H1 (cell line): Measurements from ENCODE around the gene ZNF592. TPM values are rescaled to one million over a fixed set of nuclear protein-coding genes. Genes with fewer than 3 reads are reported as not detected.

Source experiments
- CTCF ChIA-PET: fragments of 300-600 bp; sonication (Branson Sonifier 250); formaldehyde crosslinking; loops from one replicate; lab custom pipeline; 2021; ENCODE audit not compliant: partially characterized antibody; lab: Charles Lee
- POLR2A ChIA-PET: fragments of 300-600 bp; sonication (Branson Sonifier 250); formaldehyde crosslinking; loops from one replicate; lab custom pipeline; 2021; ENCODE audit warnings: inconsistent platforms; ENCODE audit not compliant: partially characterized antibody; lab: Charles Lee
- DNase-seq, 2 experiments: peaks; one replicate each; pipeline versions ENCODE4 v3.0.0 to v3.0.0-alpha.2; 2010 to 2022; ENCODE audit warnings: low spot score in 2 of 2, low read depth in 1 of 2, mixed read lengths in 1 of 2
- FAIRE-seq: peaks from 2 replicates; lab custom pipeline; 2011; peaks lifted over from hg19 to GRCh38; lab: Jason Lieb, UNC
- H2AFZ ChIP-seq: 2 replicates; pipeline ENCODE4 v1.8.1; 2012; ENCODE audit warnings: low read length, inconsistent platforms
- H2AK5ac ChIP-seq: 2 replicates; pipeline ENCODE4 v1.6.1; 2013; ENCODE audit warnings: low read depth, low read length
- H2BK120ac ChIP-seq: replicated peaks from 2 replicates; pipeline ENCODE3; 2013; ENCODE audit warnings: low read depth, low read length, inconsistent platforms
- H2BK12ac ChIP-seq: 2 replicates; pipeline ENCODE4 v1.6.1; 2013; ENCODE audit warnings: low read depth, low read length
- H2BK15ac ChIP-seq: 2 replicates; pipeline ENCODE4 v1.6.1; 2013; ENCODE audit warnings: low read length
- H2BK20ac ChIP-seq: 2 replicates; pipeline ENCODE4 v1.6.1; 2013; ENCODE audit warnings: low read length
- H2BK5ac ChIP-seq: 2 replicates; pipeline ENCODE4 v1.6.1; 2013; ENCODE audit warnings: low read depth, low read length
- H3K14ac ChIP-seq: 2 replicates; pipeline ENCODE4 v1.6.1; 2013; ENCODE audit warnings: inconsistent platforms; ENCODE audit not compliant: insufficient read length
- H3K18ac ChIP-seq: 2 replicates; pipeline ENCODE4 v1.6.1; 2013; ENCODE audit warnings: low read length; ENCODE audit errors: extremely low read depth
- H3K23ac ChIP-seq: 2 replicates; pipeline ENCODE4 v1.6.1; 2013; ENCODE audit warnings: inconsistent platforms; ENCODE audit not compliant: insufficient read length
- H3K23me2 ChIP-seq: 2 replicates; pipeline ENCODE4 v1.6.1; 2013; ENCODE audit warnings: low read depth, low read length
- H3K27ac ChIP-seq: 2 replicates; pipeline ENCODE4 v1.6.1; 2011; ENCODE audit warnings: low read depth, low read length, inconsistent platforms
- H3K27me3 ChIP-seq, 4 experiments: replicated peaks in 1 of 4; 1 replicate in 1 of 4; 2 replicates in 3 of 4; pipeline versions ENCODE4 v1.6.1 to v1.8.1; 2011 to 2013; ENCODE audit warnings: low read length in 3 of 4, mild to moderate bottlenecking in 3 of 4, inconsistent platforms in 2 of 4, mixed read lengths in 2 of 4, moderate library complexity in 1 of 4; ENCODE audit not compliant: control insufficient read depth in 3 of 4, insufficient read depth in 3 of 4; ENCODE audit errors: extremely low read depth in 1 of 4
- H3K36me3 ChIP-seq, 4 experiments: 2 replicates each; pipeline versions ENCODE4 v1.6.1 to v1.8.1; 2011 to 2013; ENCODE audit warnings: mild to moderate bottlenecking in 4 of 4, low read length in 3 of 4, moderate library complexity in 2 of 4, control low read depth in 1 of 4, inconsistent platforms in 1 of 4; ENCODE audit not compliant: insufficient read depth in 4 of 4, control insufficient read depth in 2 of 4
- H3K4ac ChIP-seq: replicated peaks from 2 replicates; pipeline ENCODE3; 2013; ENCODE audit warnings: low read length, low read depth, mixed read lengths, inconsistent platforms; ENCODE audit not compliant: insufficient read length
- H3K4me1 ChIP-seq, 4 experiments: replicated peaks in 1 of 4; 1 replicate in 1 of 4; 2 replicates in 3 of 4; pipeline versions ENCODE4 v1.6.1 to v1.8.1; 2011 to 2013; ENCODE audit warnings: low read length in 3 of 4, inconsistent platforms in 2 of 4, mixed read lengths in 1 of 4; ENCODE audit not compliant: insufficient read depth in 4 of 4, control insufficient read depth in 3 of 4
- H3K4me2 ChIP-seq, 2 experiments: 2 replicates each; pipeline versions ENCODE4 v1.6.1 to v1.8.1; 2011 to 2013; ENCODE audit warnings: low read depth in 2 of 2, low read length in 2 of 2, control low read depth in 1 of 2, inconsistent platforms in 1 of 2, mild to moderate bottlenecking in 1 of 2; ENCODE audit not compliant: insufficient read depth in 1 of 2
- H3K4me3 ChIP-seq, 4 experiments: fragments of 200-600, 300-600 bp in 1 of 4; sonication (generic), shearing (Covaris generic), sonication (Bioruptor Twin) in 1 of 4; 2 replicates each; pipeline versions ENCODE4 v1.5.1 to v1.8.1; 2011 to 2016; ENCODE audit warnings: low read length in 4 of 4, low read depth in 3 of 4, control low read depth in 2 of 4, inconsistent platforms in 2 of 4, mild to moderate bottlenecking in 2 of 4, mixed read lengths in 1 of 4, moderate library complexity in 1 of 4; ENCODE audit not compliant: insufficient read depth in 2 of 4; ENCODE audit errors: extremely low read depth in 1 of 4
- H3K56ac ChIP-seq: replicated peaks from 2 replicates; pipeline ENCODE3; 2013; ENCODE audit warnings: low read depth, mild to moderate bottlenecking, mixed read lengths, low read length, inconsistent platforms; ENCODE audit not compliant: insufficient read length
- H3K79me1 ChIP-seq: 2 replicates; pipeline ENCODE4 v1.6.1; 2013; ENCODE audit warnings: low read depth, low read length, control low read depth
- H3K79me2 ChIP-seq, 2 experiments: 2 replicates each; pipeline versions ENCODE4 v1.6.1 to v1.8.1; 2012 to 2013; ENCODE audit warnings: low read length in 2 of 2, mild to moderate bottlenecking in 2 of 2, inconsistent platforms in 1 of 2; ENCODE audit not compliant: insufficient read depth in 2 of 2, control insufficient read depth in 1 of 2
- H3K9ac ChIP-seq, 4 experiments: replicated peaks in 1 of 4; 1 replicate in 1 of 4; 2 replicates in 3 of 4; pipeline versions ENCODE4 v1.6.1 to v1.8.1; 2011 to 2013; ENCODE audit warnings: low read depth in 3 of 4, low read length in 3 of 4, control low read depth in 2 of 4, mild to moderate bottlenecking in 2 of 4, moderate library complexity in 2 of 4, inconsistent platforms in 1 of 4; ENCODE audit errors: extremely low read depth in 1 of 4
- H3K9me3 ChIP-seq, 2 experiments: 2 replicates each; pipeline versions ENCODE4 v1.6.1 to v1.8.1; 2012 to 2013; ENCODE audit warnings: mild to moderate bottlenecking in 2 of 2, moderate library complexity in 2 of 2, control low read depth in 1 of 2, inconsistent platforms in 1 of 2, low read depth in 1 of 2, low read length in 1 of 2, mixed read lengths in 1 of 2; ENCODE audit not compliant: insufficient read depth in 2 of 2
- H4K20me1 ChIP-seq, 2 experiments: replicated peaks in 1 of 2; 2 replicates each; pipeline versions ENCODE3 to v1.8.1; 2011 to 2013; ENCODE audit warnings: inconsistent platforms in 2 of 2, low read length in 2 of 2, mild to moderate bottlenecking in 1 of 2; ENCODE audit not compliant: insufficient read depth in 2 of 2, control insufficient read depth in 1 of 2
- H4K5ac ChIP-seq: 2 replicates; pipeline ENCODE4 v1.6.1; 2013; ENCODE audit warnings: low read length, low read depth, mixed read lengths, inconsistent platforms; ENCODE audit not compliant: insufficient read length
- H4K8ac ChIP-seq: 2 replicates; pipeline ENCODE4 v1.8.0; 2013; ENCODE audit warnings: mild to moderate bottlenecking, moderate library complexity, low read length, inconsistent platforms; ENCODE audit not compliant: insufficient read depth; ENCODE audit errors: extremely low read depth
- H4K91ac ChIP-seq: replicated peaks from 2 replicates; pipeline ENCODE3; 2013; ENCODE audit warnings: low read length, mixed read lengths, inconsistent platforms; ENCODE audit not compliant: insufficient read length
- GTF2F1 ChIP-seq: IDR thresholded peaks from 2 replicates; pipeline ENCODE4 v1.6.1; 2012; ENCODE audit warnings: low read depth, low read length, improper control_type of control experiment, borderline replicate concordance
- RFX5 ChIP-seq: IDR thresholded peaks from 2 replicates; pipeline ENCODE4 v1.6.1; 2011; ENCODE audit warnings: low read depth, low read length, improper control_type of control experiment, borderline replicate concordance
- SIRT6 ChIP-seq: IDR thresholded peaks from one replicate; pipeline ENCODE4 v1.7.1; 2012; ENCODE audit warnings: low read length, inconsistent platforms
- ZNF274 ChIP-seq: IDR thresholded peaks from 2 replicates; pipeline ENCODE4 v1.7.0; 2012; ENCODE audit warnings: low read length, borderline replicate concordance; ENCODE audit errors: extremely low read depth
- WGBS, 2 experiments: shearing (Covaris generic) in 1 of 2; methylation state at CpG; one replicate each; pipeline versions ENCODE4 v1.1.6 to v1.1.7; 2013 to 2015; ENCODE audit warnings: low lambda C conversion rate in 2 of 2, mixed read lengths in 2 of 2, inconsistent platforms in 1 of 2, low coverage in 1 of 2, missing lambda C conversion rate in 1 of 2; ENCODE audit not compliant: insufficient replicate concordance in 2 of 2, insufficient coverage in 1 of 2, insufficient read length in 1 of 2; ENCODE audit errors: extremely low coverage in 1 of 2, missing lambda C conversion rate in 1 of 2; 5-methylcytosine and 5-hydroxymethylcytosine counted together
- polyA plus RNA-seq, 7 experiments: library from polyadenylated mRNA; depleted of rRNA in 3 of 7; stranded (reverse) in 5 of 7; unstranded in 2 of 7; fragments of >200 nt in 5 of 7; fragments of 200-250 nt in 2 of 7; gene quantifications; 1 replicate in 5 of 7; 2 replicates in 1 of 7; 4 replicates in 1 of 7; pipeline versions ENCODE4 v1.2.1 to v1.2.3, GENCODE V29; 2011 to 2013; ENCODE audit warnings: missing spikeins in 2 of 7, mixed read lengths in 2 of 7
- total RNA-seq: library from RNA; stranded (reverse); fragmentation: NEBNext Ultra II Directional; extraction: Animal tissue kit (Norgen Biotek cat#: 25700); gene quantifications from 2 replicates; pipeline ENCODE4 v1.2.1, GENCODE V29; 2021

ZNF592 gene
- total and polyA plus RNA-seq, 2 of the 8 experiments (the other 6 are each of a cell fraction or from before 2014, with no cell fraction given) = 14.2 to 33.0 TPM

GRCh38 chr15:84752195-84752594 is 3.8 kb downstream of the ZNF592 start:
- H2BK12ac ChIP-seq = no peak overlapping the region
- no peak overlapping the region for H3K14ac ChIP-seq
- no peak overlapping the region for H2BK120ac ChIP-seq
- no peaks in the 10 kb centered on the region for H3K9me3 ChIP-seq
- WGBS, 2 experiments = 100% methylated on average over 1 of the region's 1 CpG; no CpG with 5 or more reads in 1 of the 2 experiments
- H2AFZ ChIP-seq = no peak overlapping the region
- ChIA-PET CTCF (interaction anchor here (0.6 to 1.3 kb wide), 6 partner anchors 28 to 164 kb away, joined by 3 to 4 read pairs (median 3); no protein-coding TSS in a partner anchor), POLR2A (interaction anchor here (0.7 to 2.6 kb wide), 5 partner anchors 10 to 152 kb away, joined by 3 to 8 read pairs (median 3); partner anchors contain the start of gene SEC11A)
- no peak overlapping the region for H2BK15ac ChIP-seq
- no peak overlapping the region for H2BK5ac ChIP-seq
- H3K23me2 ChIP-seq = peaks cover 13% of the 10 kb centered on the region
- peaks cover 8% of the 10 kb centered on the region for H3K79me1 ChIP-seq
- DNase-seq (no peak), FAIRE-seq (no peak)
- no peak overlapping the region for H3K4me3 ChIP-seq
- H3K4me2 ChIP-seq = no peak overlapping the region
- H3K23ac ChIP-seq = no peak overlapping the region
- peaks cover 2 to 11% of the 10 kb centered on the region in 2 experiments for H4K20me1 ChIP-seq
- no peaks in the 10 kb centered on the region for H3K36me3 ChIP-seq
- no peak overlapping the region for H3K9ac ChIP-seq
- no peak overlapping the region for H3K4ac ChIP-seq
- no peak overlapping the region for H4K5ac ChIP-seq
- H3K18ac ChIP-seq = no peak overlapping the region
- H2BK20ac ChIP-seq = no peak overlapping the region
- H3K27ac ChIP-seq = no peak overlapping the region
- no peak overlapping the region for H4K91ac ChIP-seq
- peaks cover 23 to 76% of the 10 kb centered on the region in 2 experiments for H3K79me2 ChIP-seq
- H2AK5ac ChIP-seq = no peak overlapping the region
- no peaks in the 10 kb centered on the region for H3K27me3 ChIP-seq
- no peak overlapping the region for H3K56ac ChIP-seq
- H3K4me1 ChIP-seq = peaks cover 3 to 16% (median 11%) of the 10 kb centered on the region in 4 experiments
- H4K8ac ChIP-seq = no peak overlapping the region
- no peak for TF ChIP-seq GTF2F1
- TF ChIP-seq ZNF274 = no peak
- no peak for TF ChIP-seq SIRT6
- TF ChIP-seq RFX5 = no peak
